Measurements from ENCODE around the gene CD86. TPM values are rescaled to one million over a fixed set of nuclear protein-coding genes. Genes with fewer than 3 reads are reported as not detected.
A peak's percentile ranks its signal among the peaks of the same experiment; 100 is the strongest.

CD86 gene
- total and polyA plus RNA-seq, 4 donors, result 1.7 to 4.0 (median 2.6) TPM

- no peak for TF ChIP-seq TAF1 (conservative IDR thresholded peaks at IDR 0.05)
- TF ChIP-seq RXRA (IDR thresholded peaks at IDR 0.05), result no peak
- no peak for TF ChIP-seq JUND (IDR thresholded peaks at IDR 0.05)
- no peak for TF ChIP-seq NR2F2 (IDR thresholded peaks at IDR 0.05)
These were observed 36.6 kb downstream of the CD86 start (continued) for GRCh38 chr3:122091602-122092295.

GRCh38 chr3:122092460-122093165 lies 37.5 kb downstream of the CD86 start:
- WGBS, result 59% methylated on average over 2 of the region's 2 CpGs
- no peak overlapping the region for H3K9ac ChIP-seq (ENCODE audit: low read depth in 1 of 2, low read length in 2 of 2)
- TF ChIP-seq RAD21 (IDR thresholded peaks at IDR 0.05) (peak in 1 of 2 donors; percentile 57), ATF3 (IDR thresholded peaks at IDR 0.05) (no peak), HNF4G (IDR thresholded peaks at IDR 0.05) (no peak), JUND (IDR thresholded peaks at IDR 0.05) (no peak), YY1 (IDR thresholded peaks at IDR 0.05) (no peak)
- H3K4me3 ChIP-seq (ENCODE audit: low read depth in 1 of 3, low read length in 3 of 3), result no peak overlapping the region
- no peaks in the 10 kb centered on the region for H3K27me3 ChIP-seq (ENCODE audit: control insufficient read depth in 4 of 4, insufficient read depth in 4 of 4, low read length in 3 of 4)
- no peaks in the 10 kb centered on the region for H3K4me1 ChIP-seq (ENCODE audit: control insufficient read depth in 4 of 4, insufficient read depth in 4 of 4, low read length in 3 of 4)
- H3K36me3 ChIP-seq (ENCODE audit: control insufficient read depth in 4 of 4, insufficient read depth in 3 of 4, low read depth in 1 of 4, low read length in 3 of 4), result no peaks in the 10 kb centered on the region
- H3K27ac ChIP-seq (ENCODE audit: low read depth in 1 of 2, low read length in 2 of 2), result no peak overlapping the region
- H3K9me3 ChIP-seq (ENCODE audit: control insufficient read depth in 4 of 4, low read length in 3 of 4), result no peaks in the 10 kb centered on the region
- DNase-seq (ENCODE audit: low spot score), result no peak

DNA sequence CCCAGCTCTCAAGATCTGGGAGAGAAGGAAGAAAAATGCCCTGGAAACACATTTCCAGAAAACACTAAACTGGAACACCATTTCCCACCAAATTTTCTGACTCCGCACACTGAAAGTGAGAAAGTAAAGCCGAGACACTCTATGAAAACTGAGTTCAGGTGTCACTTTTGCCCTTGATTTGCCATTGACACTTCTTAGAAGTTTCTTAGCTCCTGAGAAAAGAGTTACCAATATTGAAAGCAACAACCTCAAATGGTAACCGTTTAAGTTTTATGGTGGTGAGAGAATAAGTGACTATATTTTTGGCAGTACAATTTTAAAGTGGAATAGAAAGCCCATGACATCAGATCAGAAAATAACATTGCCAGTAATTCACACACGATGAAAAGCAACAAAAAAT lies 39.0 kb downstream of the CD86 start:
- WGBS, result 89% methylated on average over 4 of the region's 4 CpGs
- Histone ChIP-seq H3K4me1 (ENCODE audit: control insufficient read depth in 4 of 4, insufficient read depth in 4 of 4, low read length in 3 of 4) (no peaks in the 10 kb centered on the region), H3K4me3 (ENCODE audit: low read depth in 1 of 3, low read length in 3 of 3) (no peak overlapping the region), H3K9ac (ENCODE audit: low read depth in 1 of 2, low read length in 2 of 2) (no peak overlapping the region), H3K27ac (ENCODE audit: low read depth in 1 of 2, low read length in 2 of 2) (no peak overlapping the region), H3K9me3 (ENCODE audit: control insufficient read depth in 4 of 4, low read length in 3 of 4) (no peaks in the 10 kb centered on the region), H3K36me3 (ENCODE audit: control insufficient read depth in 4 of 4, insufficient read depth in 3 of 4, low read depth in 1 of 4, low read length in 3 of 4) (no peaks in the 10 kb centered on the region), H3K27me3 (ENCODE audit: control insufficient read depth in 4 of 4, insufficient read depth in 4 of 4, low read length in 3 of 4) (no peaks in the 10 kb centered on the region)
- DNase-seq (ENCODE audit: low spot score), result no peak
- no peak for TF ChIP-seq JUND (IDR thresholded peaks at IDR 0.05)
- no peak for TF ChIP-seq ZBTB33 (IDR thresholded peaks at IDR 0.05)
- TF ChIP-seq FOXA2 (IDR thresholded peaks at IDR 0.05), result no peak
- TF ChIP-seq TAF1 (conservative IDR thresholded peaks at IDR 0.05), result no peak
- no peak for TF ChIP-seq HNF4G (IDR thresholded peaks at IDR 0.05)
- TF ChIP-seq, protein P1, sequence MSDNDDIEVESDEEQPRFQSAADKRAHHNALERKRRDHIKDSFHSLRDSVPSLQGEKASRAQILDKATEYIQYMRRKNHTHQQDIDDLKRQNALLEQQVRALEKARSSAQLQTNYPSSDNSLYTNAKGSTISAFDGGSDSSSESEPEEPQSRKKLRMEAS (IDR thresholded peaks at IDR 0.05), result no peak
- TF ChIP-seq NR2F2 (IDR thresholded peaks at IDR 0.05), result no peak
- TF ChIP-seq YY1 (IDR thresholded peaks at IDR 0.05), result no peak
- no peak for TF ChIP-seq ATF3 (IDR thresholded peaks at IDR 0.05)
- no peak for TF ChIP-seq SP1 (IDR thresholded peaks at IDR 0.05)
- no peak for TF ChIP-seq GABPA (IDR thresholded peaks at IDR 0.05 in 1 of 2, conservative IDR thresholded peaks at IDR 0.05 in 1 of 2)
- TF ChIP-seq, protein P2, sequence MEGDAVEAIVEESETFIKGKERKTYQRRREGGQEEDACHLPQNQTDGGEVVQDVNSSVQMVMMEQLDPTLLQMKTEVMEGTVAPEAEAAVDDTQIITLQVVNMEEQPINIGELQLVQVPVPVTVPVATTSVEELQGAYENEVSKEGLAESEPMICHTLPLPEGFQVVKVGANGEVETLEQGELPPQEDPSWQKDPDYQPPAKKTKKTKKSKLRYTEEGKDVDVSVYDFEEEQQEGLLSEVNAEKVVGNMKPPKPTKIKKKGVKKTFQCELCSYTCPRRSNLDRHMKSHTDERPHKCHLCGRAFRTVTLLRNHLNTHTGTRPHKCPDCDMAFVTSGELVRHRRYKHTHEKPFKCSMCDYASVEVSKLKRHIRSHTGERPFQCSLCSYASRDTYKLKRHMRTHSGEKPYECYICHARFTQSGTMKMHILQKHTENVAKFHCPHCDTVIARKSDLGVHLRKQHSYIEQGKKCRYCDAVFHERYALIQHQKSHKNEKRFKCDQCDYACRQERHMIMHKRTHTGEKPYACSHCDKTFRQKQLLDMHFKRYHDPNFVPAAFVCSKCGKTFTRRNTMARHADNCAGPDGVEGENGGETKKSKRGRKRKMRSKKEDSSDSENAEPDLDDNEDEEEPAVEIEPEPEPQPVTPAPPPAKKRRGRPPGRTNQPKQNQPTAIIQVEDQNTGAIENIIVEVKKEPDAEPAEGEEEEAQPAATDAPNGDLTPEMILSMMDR (IDR thresholded peaks at IDR 0.05; ENCODE audit: low read depth, low read length, missing input control), result no peak

Data from liver (tissue), 9 donors.